Peyer's patch (tissue), 4 donors: Measurements from ENCODE around the gene SAMD10.

Experiments
- CTCF ChIP-seq, 6 experiments: fragments of 450-650 bp in 4 of 6; fragments of 200-600 bp in 2 of 6; sonication (generic) in 1 of 6; IDR thresholded peaks; one replicate each; pipeline ENCODE4 v1.5.1; 2017 to 2019; ENCODE audit warnings: antibody characterized with exemption in 6 of 6, mild to moderate bottlenecking in 3 of 6, moderate library complexity in 1 of 6
- POLR2A ChIP-seq, 2 donors: fragments of 450-650 bp; IDR thresholded peaks; one replicate each; pipeline ENCODE4 v1.5.1; 2017; ENCODE audit warnings: antibody characterized with exemption in 2 of 2, mild to moderate bottlenecking in 2 of 2, moderate library complexity in 2 of 2

GRCh38 chr20:63940472-63941266 lies 38.8 kb downstream of the SAMD10 start:
- TF ChIP-seq CTCF (IDR thresholded peaks at IDR 0.05) (no peak), POLR2A (IDR thresholded peaks at IDR 0.05) (no peak)
